H1 (cell line): Measurements from ENCODE around the gene WDFY1. TPM values are rescaled to one million over a fixed set of nuclear protein-coding genes. Genes with fewer than 3 reads are reported as not detected.

ENCODE experiments used
- CTCF ChIA-PET: fragments of 300-600 bp; sonication (Branson Sonifier 250); formaldehyde crosslinking; loops from one replicate; lab custom pipeline; 2021; ENCODE audit not compliant: partially characterized antibody; lab: Charles Lee
- POLR2A ChIA-PET: fragments of 300-600 bp; sonication (Branson Sonifier 250); formaldehyde crosslinking; loops from one replicate; lab custom pipeline; 2021; ENCODE audit warnings: inconsistent platforms; ENCODE audit not compliant: partially characterized antibody; lab: Charles Lee
- DNase-seq, 2 experiments: peaks; one replicate each; pipeline versions ENCODE4 v3.0.0 to v3.0.0-alpha.2; 2010 to 2022; ENCODE audit warnings: low spot score in 2 of 2, low read depth in 1 of 2, mixed read lengths in 1 of 2
- FAIRE-seq: peaks from 2 replicates; lab custom pipeline; 2011; peaks lifted over from hg19 to GRCh38; lab: Jason Lieb, UNC
- H2AFZ ChIP-seq: 2 replicates; pipeline ENCODE4 v1.8.1; 2012; ENCODE audit warnings: low read length, inconsistent platforms
- H2AK5ac ChIP-seq: 2 replicates; pipeline ENCODE4 v1.6.1; 2013; ENCODE audit warnings: low read depth, low read length
- H2BK120ac ChIP-seq: replicated peaks from 2 replicates; pipeline ENCODE3; 2013; ENCODE audit warnings: low read depth, low read length, inconsistent platforms
- H2BK12ac ChIP-seq: 2 replicates; pipeline ENCODE4 v1.6.1; 2013; ENCODE audit warnings: low read depth, low read length
- H2BK15ac ChIP-seq: 2 replicates; pipeline ENCODE4 v1.6.1; 2013; ENCODE audit warnings: low read length
- H2BK20ac ChIP-seq: 2 replicates; pipeline ENCODE4 v1.6.1; 2013; ENCODE audit warnings: low read length
- H2BK5ac ChIP-seq: 2 replicates; pipeline ENCODE4 v1.6.1; 2013; ENCODE audit warnings: low read depth, low read length
- H3K14ac ChIP-seq: 2 replicates; pipeline ENCODE4 v1.6.1; 2013; ENCODE audit warnings: inconsistent platforms; ENCODE audit not compliant: insufficient read length
- H3K18ac ChIP-seq: 2 replicates; pipeline ENCODE4 v1.6.1; 2013; ENCODE audit warnings: low read length; ENCODE audit errors: extremely low read depth
- H3K23ac ChIP-seq: 2 replicates; pipeline ENCODE4 v1.6.1; 2013; ENCODE audit warnings: inconsistent platforms; ENCODE audit not compliant: insufficient read length
- H3K23me2 ChIP-seq: 2 replicates; pipeline ENCODE4 v1.6.1; 2013; ENCODE audit warnings: low read depth, low read length
- H3K27ac ChIP-seq: 2 replicates; pipeline ENCODE4 v1.6.1; 2011; ENCODE audit warnings: low read depth, low read length, inconsistent platforms
- H3K27me3 ChIP-seq, 4 experiments: replicated peaks in 1 of 4; 1 replicate in 1 of 4; 2 replicates in 3 of 4; pipeline versions ENCODE4 v1.6.1 to v1.8.1; 2011 to 2013; ENCODE audit warnings: low read length in 3 of 4, mild to moderate bottlenecking in 3 of 4, inconsistent platforms in 2 of 4, mixed read lengths in 2 of 4, moderate library complexity in 1 of 4; ENCODE audit not compliant: control insufficient read depth in 3 of 4, insufficient read depth in 3 of 4; ENCODE audit errors: extremely low read depth in 1 of 4
- H3K36me3 ChIP-seq, 4 experiments: 2 replicates each; pipeline versions ENCODE4 v1.6.1 to v1.8.1; 2011 to 2013; ENCODE audit warnings: mild to moderate bottlenecking in 4 of 4, low read length in 3 of 4, moderate library complexity in 2 of 4, control low read depth in 1 of 4, inconsistent platforms in 1 of 4; ENCODE audit not compliant: insufficient read depth in 4 of 4, control insufficient read depth in 2 of 4
- H3K4ac ChIP-seq: replicated peaks from 2 replicates; pipeline ENCODE3; 2013; ENCODE audit warnings: low read length, low read depth, mixed read lengths, inconsistent platforms; ENCODE audit not compliant: insufficient read length
- H3K4me1 ChIP-seq, 4 experiments: replicated peaks in 1 of 4; 1 replicate in 1 of 4; 2 replicates in 3 of 4; pipeline versions ENCODE4 v1.6.1 to v1.8.1; 2011 to 2013; ENCODE audit warnings: low read length in 3 of 4, inconsistent platforms in 2 of 4, mixed read lengths in 1 of 4; ENCODE audit not compliant: insufficient read depth in 4 of 4, control insufficient read depth in 3 of 4
- H3K4me2 ChIP-seq, 2 experiments: 2 replicates each; pipeline versions ENCODE4 v1.6.1 to v1.8.1; 2011 to 2013; ENCODE audit warnings: low read depth in 2 of 2, low read length in 2 of 2, control low read depth in 1 of 2, inconsistent platforms in 1 of 2, mild to moderate bottlenecking in 1 of 2; ENCODE audit not compliant: insufficient read depth in 1 of 2
- H3K4me3 ChIP-seq, 4 experiments: fragments of 200-600, 300-600 bp in 1 of 4; sonication (generic), shearing (Covaris generic), sonication (Bioruptor Twin) in 1 of 4; 2 replicates each; pipeline versions ENCODE4 v1.5.1 to v1.8.1; 2011 to 2016; ENCODE audit warnings: low read length in 4 of 4, low read depth in 3 of 4, control low read depth in 2 of 4, inconsistent platforms in 2 of 4, mild to moderate bottlenecking in 2 of 4, mixed read lengths in 1 of 4, moderate library complexity in 1 of 4; ENCODE audit not compliant: insufficient read depth in 2 of 4; ENCODE audit errors: extremely low read depth in 1 of 4
- H3K56ac ChIP-seq: replicated peaks from 2 replicates; pipeline ENCODE3; 2013; ENCODE audit warnings: low read depth, mild to moderate bottlenecking, mixed read lengths, low read length, inconsistent platforms; ENCODE audit not compliant: insufficient read length
- H3K79me1 ChIP-seq: 2 replicates; pipeline ENCODE4 v1.6.1; 2013; ENCODE audit warnings: low read depth, low read length, control low read depth
- H3K79me2 ChIP-seq, 2 experiments: 2 replicates each; pipeline versions ENCODE4 v1.6.1 to v1.8.1; 2012 to 2013; ENCODE audit warnings: low read length in 2 of 2, mild to moderate bottlenecking in 2 of 2, inconsistent platforms in 1 of 2; ENCODE audit not compliant: insufficient read depth in 2 of 2, control insufficient read depth in 1 of 2
- H3K9ac ChIP-seq, 4 experiments: replicated peaks in 1 of 4; 1 replicate in 1 of 4; 2 replicates in 3 of 4; pipeline versions ENCODE4 v1.6.1 to v1.8.1; 2011 to 2013; ENCODE audit warnings: low read depth in 3 of 4, low read length in 3 of 4, control low read depth in 2 of 4, mild to moderate bottlenecking in 2 of 4, moderate library complexity in 2 of 4, inconsistent platforms in 1 of 4; ENCODE audit errors: extremely low read depth in 1 of 4
- H3K9me3 ChIP-seq, 2 experiments: 2 replicates each; pipeline versions ENCODE4 v1.6.1 to v1.8.1; 2012 to 2013; ENCODE audit warnings: mild to moderate bottlenecking in 2 of 2, moderate library complexity in 2 of 2, control low read depth in 1 of 2, inconsistent platforms in 1 of 2, low read depth in 1 of 2, low read length in 1 of 2, mixed read lengths in 1 of 2; ENCODE audit not compliant: insufficient read depth in 2 of 2
- H4K20me1 ChIP-seq, 2 experiments: replicated peaks in 1 of 2; 2 replicates each; pipeline versions ENCODE3 to v1.8.1; 2011 to 2013; ENCODE audit warnings: inconsistent platforms in 2 of 2, low read length in 2 of 2, mild to moderate bottlenecking in 1 of 2; ENCODE audit not compliant: insufficient read depth in 2 of 2, control insufficient read depth in 1 of 2
- H4K5ac ChIP-seq: 2 replicates; pipeline ENCODE4 v1.6.1; 2013; ENCODE audit warnings: low read length, low read depth, mixed read lengths, inconsistent platforms; ENCODE audit not compliant: insufficient read length
- H4K8ac ChIP-seq: 2 replicates; pipeline ENCODE4 v1.8.0; 2013; ENCODE audit warnings: mild to moderate bottlenecking, moderate library complexity, low read length, inconsistent platforms; ENCODE audit not compliant: insufficient read depth; ENCODE audit errors: extremely low read depth
- H4K91ac ChIP-seq: replicated peaks from 2 replicates; pipeline ENCODE3; 2013; ENCODE audit warnings: low read length, mixed read lengths, inconsistent platforms; ENCODE audit not compliant: insufficient read length
- EGR1 ChIP-seq: IDR thresholded peaks from 2 replicates; pipeline ENCODE4 v1.6.1; 2011; ENCODE audit warnings: low read depth, low read length, borderline replicate concordance
- NANOG ChIP-seq: IDR thresholded peaks from 2 replicates; pipeline ENCODE4 v1.6.1; 2011; ENCODE audit warnings: low read length, low read depth, mild to moderate bottlenecking, inconsistent platforms; ENCODE audit not compliant: insufficient read depth, poor library complexity, severe bottlenecking
- POLR2AphosphoS5 ChIP-seq: IDR thresholded peaks from 2 replicates; pipeline ENCODE4 v1.6.1; 2011; ENCODE audit warnings: low read depth, low read length
- POU5F1 ChIP-seq: IDR thresholded peaks from 2 replicates; pipeline ENCODE4 v1.6.1; 2011; ENCODE audit warnings: low read depth, mild to moderate bottlenecking, low read length, moderate library complexity
- WGBS, 2 experiments: shearing (Covaris generic) in 1 of 2; methylation state at CpG; one replicate each; pipeline versions ENCODE4 v1.1.6 to v1.1.7; 2013 to 2015; ENCODE audit warnings: low lambda C conversion rate in 2 of 2, mixed read lengths in 2 of 2, inconsistent platforms in 1 of 2, low coverage in 1 of 2, missing lambda C conversion rate in 1 of 2; ENCODE audit not compliant: insufficient replicate concordance in 2 of 2, insufficient coverage in 1 of 2, insufficient read length in 1 of 2; ENCODE audit errors: extremely low coverage in 1 of 2, missing lambda C conversion rate in 1 of 2; 5-methylcytosine and 5-hydroxymethylcytosine counted together
- polyA plus RNA-seq, 7 experiments: library from polyadenylated mRNA; depleted of rRNA in 3 of 7; stranded (reverse) in 5 of 7; unstranded in 2 of 7; fragments of >200 nt in 5 of 7; fragments of 200-250 nt in 2 of 7; gene quantifications; 1 replicate in 5 of 7; 2 replicates in 1 of 7; 4 replicates in 1 of 7; pipeline versions ENCODE4 v1.2.1 to v1.2.3, GENCODE V29; 2011 to 2013; ENCODE audit warnings: missing spikeins in 2 of 7, mixed read lengths in 2 of 7
- total RNA-seq: library from RNA; stranded (reverse); fragmentation: NEBNext Ultra II Directional; extraction: Animal tissue kit (Norgen Biotek cat#: 25700); gene quantifications from 2 replicates; pipeline ENCODE4 v1.2.1, GENCODE V29; 2021

The WDFY1 gene
- total and polyA plus RNA-seq, 2 of the 8 experiments (the other 6 are each of a cell fraction or from before 2014, with no cell fraction given) = 68.4 to 94.7 TPM

DNA sequence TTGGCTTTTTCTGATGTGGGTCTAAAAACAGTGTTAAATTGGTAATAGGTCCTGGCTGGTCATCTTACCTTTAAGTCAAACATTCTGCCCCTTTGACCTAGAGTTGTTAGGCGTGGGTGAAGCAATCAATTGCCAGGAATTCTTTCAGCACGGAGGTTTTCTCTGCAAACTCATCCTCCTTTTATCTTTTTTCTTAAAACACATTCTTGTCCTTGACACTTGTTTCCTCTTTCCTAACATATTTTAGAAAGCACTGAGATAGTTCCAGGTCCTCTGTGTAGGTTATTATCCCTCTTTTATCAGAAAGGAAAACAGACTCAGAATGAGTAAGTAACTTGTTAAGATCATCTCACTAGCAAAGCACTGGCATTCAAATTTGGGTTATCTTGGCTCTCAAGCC is 89.1 kb downstream of the WDFY1 start:
- no peak for FAIRE-seq

More for the DNA sequence above, 89.1 kb downstream of the WDFY1 start:
- Histone ChIP-seq H3K36me3 (no peaks in the 10 kb centered on the region), H3K56ac (no peak overlapping the region), H3K9ac (no peak overlapping the region), H2BK20ac (no peak overlapping the region), H4K8ac (no peak overlapping the region), H3K18ac (no peak overlapping the region), H3K4me2 (no peak overlapping the region), H2BK15ac (no peak overlapping the region), H3K79me2 (no peaks in the 10 kb centered on the region), H2AFZ (no peak overlapping the region), H4K91ac (no peak overlapping the region), H3K23ac (no peak overlapping the region), H2BK12ac (no peak overlapping the region)
- DNase-seq = no peak
- TF ChIP-seq EGR1 (no peak), POLR2AphosphoS5 (no peak), NANOG (no peak), POU5F1 (no peak)
- TF ChIP-seq, all 59 proteins: peak for 0
- Histone ChIP-seq H4K5ac (no peak overlapping the region), H2BK120ac (no peak overlapping the region), H3K14ac (no peak overlapping the region), H3K9me3 (no peaks in the 10 kb centered on the region), H3K27me3 (no peaks in the 10 kb centered on the region), H4K20me1 (peaks cover 0 to 1% of the 10 kb centered on the region in 2 experiments), H3K23me2 (no peaks in the 10 kb centered on the region), H2AK5ac (no peak overlapping the region), H2BK5ac (no peak overlapping the region), H3K4me1 (peaks cover 0 to 5% (median 0%) of the 10 kb centered on the region in 4 experiments; a peak in 1 of 7 replicates), H3K4me3 (no peak overlapping the region), H3K4ac (no peak overlapping the region), H3K27ac (no peak overlapping the region), H3K79me1 (no peaks in the 10 kb centered on the region)
- ChIA-PET POLR2A (no interaction called here), CTCF (interaction anchor here (0.8 to 1.4 kb wide), 2 partner anchors 95 to 884 kb away, joined by 3 to 5 read pairs; no protein-coding TSS in a partner anchor)
- WGBS, 2 experiments = 91% methylated on average over 2 of the region's 2 CpGs; no CpG with 5 or more reads in 1 of the 2 experiments
